Trophoblast cell (in vitro differentiated cells and primary cell): ENCODE data around the gene TRAF4.
A peak's percentile ranks its signal among the peaks of the same experiment; 100 is the strongest.

ENCODE experiments used
- DNase-seq, 2 donors: peaks; one replicate each; pipeline ENCODE4 v3.0.0-alpha.2; 2016
- H2AFZ ChIP-seq: 2 replicates; pipeline ENCODE4 v1.6.1; 2013; ENCODE audit warnings: low read length, moderate library complexity, mild to moderate bottlenecking; ENCODE audit not compliant: insufficient read depth, poor library complexity
- H2AK5ac ChIP-seq: 2 replicates; pipeline ENCODE4 v1.6.1; 2013; ENCODE audit warnings: mild to moderate bottlenecking, low read length
- H2BK120ac ChIP-seq: 2 replicates; pipeline ENCODE4 v1.6.1; 2013; ENCODE audit warnings: low read length, mild to moderate bottlenecking, moderate library complexity; ENCODE audit not compliant: insufficient read depth, poor library complexity
- H2BK12ac ChIP-seq: 2 replicates; pipeline ENCODE4 v1.6.1; 2013; ENCODE audit warnings: mild to moderate bottlenecking, low read length, moderate library complexity
- H2BK5ac ChIP-seq: 2 replicates; pipeline ENCODE4 v1.6.1; 2013; ENCODE audit warnings: low read length, low read depth, moderate library complexity, mild to moderate bottlenecking; ENCODE audit not compliant: poor library complexity
- H3K14ac ChIP-seq: 2 replicates; pipeline ENCODE4 v1.6.1; 2013; ENCODE audit warnings: mild to moderate bottlenecking, low read length
- H3K18ac ChIP-seq: 2 replicates; pipeline ENCODE4 v1.6.1; 2013; ENCODE audit warnings: mild to moderate bottlenecking, low read length
- H3K23ac ChIP-seq: 2 replicates; pipeline ENCODE4 v1.6.1; 2013; ENCODE audit warnings: low read length
- H3K27ac ChIP-seq: 2 replicates; pipeline ENCODE4 v1.5.1; 2013; ENCODE audit warnings: low read depth, mild to moderate bottlenecking, inconsistent platforms, low read length, moderate library complexity
- H3K27me3 ChIP-seq: 2 replicates; pipeline ENCODE4 v1.6.1; 2013; ENCODE audit warnings: inconsistent platforms, mild to moderate bottlenecking, low read length, moderate library complexity; ENCODE audit not compliant: insufficient read depth
- H3K36me3 ChIP-seq, 2 experiments: 1 replicate in 1 of 2; 2 replicates in 1 of 2; pipeline ENCODE4 v1.6.1; 2013; ENCODE audit warnings: low read length in 2 of 2, mild to moderate bottlenecking in 2 of 2, moderate library complexity in 1 of 2; ENCODE audit not compliant: insufficient read depth in 2 of 2, control insufficient read depth in 1 of 2
- H3K4ac ChIP-seq: 2 replicates; pipeline ENCODE4 v1.6.1; 2013; ENCODE audit warnings: low read depth, mild to moderate bottlenecking, low read length, moderate library complexity
- H3K4me1 ChIP-seq, 2 experiments: 1 replicate in 1 of 2; 2 replicates in 1 of 2; pipeline ENCODE4 v1.6.1; 2013; ENCODE audit warnings: low read length in 2 of 2, mild to moderate bottlenecking in 2 of 2, moderate library complexity in 1 of 2; ENCODE audit not compliant: insufficient read depth in 2 of 2, control insufficient read depth in 1 of 2
- H3K4me2 ChIP-seq: 2 replicates; pipeline ENCODE4 v1.6.1; 2013; ENCODE audit warnings: inconsistent platforms, mild to moderate bottlenecking, low read length, moderate library complexity
- H3K4me3 ChIP-seq: 2 replicates; pipeline ENCODE4 v1.5.1; 2013; ENCODE audit warnings: mild to moderate bottlenecking, low read depth, low read length, inconsistent platforms
- H3K79me1 ChIP-seq: one replicate; pipeline ENCODE4 v1.6.1; 2013; ENCODE audit warnings: low read length
- H3K79me2 ChIP-seq: 2 replicates; pipeline ENCODE4 v1.6.1; 2013; ENCODE audit warnings: low read length, mild to moderate bottlenecking; ENCODE audit not compliant: control insufficient read depth, insufficient read depth, poor library complexity
- H3K9ac ChIP-seq: 2 replicates; pipeline ENCODE4 v1.6.1; 2013; ENCODE audit warnings: mild to moderate bottlenecking, low read length
- H3K9me3 ChIP-seq: 2 replicates; pipeline ENCODE4 v1.6.1; 2013; ENCODE audit warnings: low read depth, mild to moderate bottlenecking, control low read depth, inconsistent platforms, low read length; ENCODE audit not compliant: insufficient read depth
- H4K12ac ChIP-seq: 2 replicates; pipeline ENCODE4 v1.6.1; 2013; ENCODE audit warnings: low read depth, mild to moderate bottlenecking, low read length, moderate library complexity
- H4K8ac ChIP-seq: 2 replicates; pipeline ENCODE4 v1.6.1; 2013; ENCODE audit warnings: low read depth, mild to moderate bottlenecking, low read length, moderate library complexity
- H4K91ac ChIP-seq: one replicate; pipeline ENCODE4 v1.6.1; 2013; ENCODE audit warnings: low read depth, mild to moderate bottlenecking, low read length, moderate library complexity
- WGBS: extraction: QIAGEN DNeasy Blood & Tissue Kit; methylation state at CpG from one replicate; pipeline ENCODE4 v1.1.7; 2013; ENCODE audit warnings: missing lambda C conversion rate; ENCODE audit not compliant: insufficient read length, insufficient coverage; ENCODE audit errors: extremely low coverage; 5-methylcytosine and 5-hydroxymethylcytosine counted together

TRAF4 gene

GRCh38 chr17:28726627-28727491, 17.0 kb upstream of the TRAF4 start:
- WGBS: no CpG with 5 or more reads among the region's 57 CpGs
- Histone ChIP-seq H2BK12ac (peak overlapping the region; percentile 80), H3K14ac (peak overlapping the region; percentile 50), H3K27ac (peak overlapping the region; percentile 86), H3K4ac (peak overlapping the region; percentile 48), H3K79me1 (peaks cover 28% of the 10 kb centered on the region), H4K91ac (peak overlapping the region; percentile 76), H3K23ac (no peak overlapping the region), H4K12ac (peak overlapping the region; percentile 50), H3K4me2 (peak overlapping the region; percentile 94), H3K4me3 (peak overlapping the region; percentile 81), H2AFZ (peak overlapping the region; percentile 69), H3K79me2 (peaks cover 13% of the 10 kb centered on the region), H3K4me1 (peaks cover 15 to 17% of the 10 kb centered on the region in 2 experiments), H2AK5ac (peak overlapping the region; percentile 28), H2BK5ac (peak overlapping the region; percentile 85), H2BK120ac (peak overlapping the region; percentile 61), H3K18ac (peak overlapping the region; percentile 78), H3K9me3 (no peaks in the 10 kb centered on the region), H3K9ac (peak overlapping the region; percentile 89), H4K8ac (peak overlapping the region; percentile 25), H3K27me3 (no peaks in the 10 kb centered on the region), H3K36me3 (peaks cover 20 to 27% of the 10 kb centered on the region in 2 experiments)
- peak; percentile 92 to 98 for DNase-seq

GRCh38 chr17:28728364-28729200, 15.2 kb upstream of the TRAF4 start, which contains the start of gene NEK8:
NEK8 (plus strand) TSS chr17:28728788; CDS start chr17:28728814, 26 bp downstream.
- Histone ChIP-seq H2AK5ac (peak within 1 kb of the TSS; percentile 25), H3K14ac (peak within 1 kb of the TSS; percentile 79), H3K27ac (peak within 1 kb of the TSS; percentile 86), H3K23ac (no peak within 1 kb of the TSS), H4K12ac (peak within 1 kb of the TSS; percentile 93), H3K36me3 (peaks cover 8 to 12% of the 10 kb centered on the region in 2 experiments), H3K4me2 (peak within 1 kb of the TSS; percentile 94), H3K4ac (peak within 1 kb of the TSS; percentile 71), H3K79me2 (peaks cover 10% of the 10 kb centered on the region), H3K9me3 (no peaks in the 10 kb centered on the region), H2BK120ac (peak within 1 kb of the TSS; percentile 92), H3K4me1 (peaks cover 11% of the 10 kb centered on the region in 2 experiments), H3K79me1 (peaks cover 28% of the 10 kb centered on the region), H2AFZ (peak within 1 kb of the TSS; percentile 68), H2BK5ac (peak within 1 kb of the TSS; percentile 90), H3K18ac (peak within 1 kb of the TSS; percentile 88), H4K91ac (peak within 1 kb of the TSS; percentile 78), H3K9ac (peak within 1 kb of the TSS; percentile 88), H2BK12ac (peak within 1 kb of the TSS; percentile 25), H3K27me3 (no peaks in the 10 kb centered on the region), H3K4me3 (peak within 1 kb of the TSS; percentile 77), H4K8ac (peak within 1 kb of the TSS; percentile 92)
- peak; percentile 97 to 99 for DNase-seq
- no CpG with 5 or more reads among the region's 64 CpGs for WGBS

GRCh38 chr17:28729950-28730330, 13.9 kb upstream of the TRAF4 start:
- Histone ChIP-seq H4K12ac (no peak overlapping the region), H3K4ac (no peak overlapping the region), H3K79me2 (peaks cover 10% of the 10 kb centered on the region), H2BK120ac (no peak overlapping the region), H3K18ac (no peak overlapping the region), H3K27ac (no peak overlapping the region), H3K9ac (no peak overlapping the region), H3K36me3 (peaks cover 3% of the 10 kb centered on the region in 2 experiments), H3K4me2 (no peak overlapping the region), H2AK5ac (no peak overlapping the region), H3K4me3 (no peak overlapping the region), H2AFZ (no peak overlapping the region), H4K91ac (no peak overlapping the region), H3K23ac (no peak overlapping the region), H2BK5ac (no peak overlapping the region), H3K27me3 (no peaks in the 10 kb centered on the region), H4K8ac (no peak overlapping the region), H3K79me1 (peaks cover 28% of the 10 kb centered on the region), H3K4me1 (peaks cover 7 to 8% of the 10 kb centered on the region in 2 experiments), H2BK12ac (no peak overlapping the region), H3K14ac (no peak overlapping the region), H3K9me3 (no peaks in the 10 kb centered on the region)
- DNase-seq: no peak
- WGBS: 100% methylated on average over 2 of the region's 11 CpGs

DNA sequence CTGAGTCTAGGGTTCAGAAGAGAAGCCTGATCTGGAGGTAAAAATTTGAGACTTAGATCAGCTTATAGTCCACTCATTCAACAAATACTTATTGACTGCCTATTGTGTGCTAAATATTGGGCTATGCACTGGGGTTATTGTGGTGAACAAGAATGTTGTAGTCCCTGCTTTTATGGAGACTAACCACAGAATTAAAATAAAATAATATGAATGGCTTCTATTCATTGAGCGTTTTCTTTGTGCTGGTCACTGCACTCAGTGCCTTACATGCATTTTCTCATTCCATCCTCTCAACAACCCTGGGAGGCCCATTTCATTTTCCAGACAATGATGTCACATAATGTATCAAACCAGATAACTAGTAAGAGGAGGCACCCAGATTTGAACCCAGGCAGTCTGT, 10.5 kb upstream of the TRAF4 start:
- Histone ChIP-seq H3K4ac (no peak overlapping the region), H3K36me3 (peaks cover 2 to 3% of the 10 kb centered on the region in 2 experiments), H2AFZ (no peak overlapping the region), H3K27me3 (no peaks in the 10 kb centered on the region), H4K91ac (no peak overlapping the region), H2BK120ac (no peak overlapping the region), H3K4me3 (no peak overlapping the region), H2BK12ac (no peak overlapping the region), H3K4me1 (peaks cover 5 to 13% of the 10 kb centered on the region in 2 experiments), H3K9me3 (peaks cover 6% of the 10 kb centered on the region), H4K8ac (no peak overlapping the region), H3K9ac (no peak overlapping the region), H3K14ac (no peak overlapping the region), H3K27ac (no peak overlapping the region), H4K12ac (no peak overlapping the region), H3K18ac (no peak overlapping the region), H2BK5ac (no peak overlapping the region), H3K79me1 (peaks cover 4% of the 10 kb centered on the region), H2AK5ac (no peak overlapping the region), H3K4me2 (no peak overlapping the region), H3K23ac (no peak overlapping the region), H3K79me2 (peaks cover 2% of the 10 kb centered on the region)
- no peak for DNase-seq
- WGBS: no CpG with 5 or more reads among the region's 1 CpG
